Measurements from ENCODE around the gene GPR89B.

GRCh38 chr1:147882535-147882934 lies 45.7 kb upstream of the GPR89B start:
- TF ChIP-seq, protein P1, sequence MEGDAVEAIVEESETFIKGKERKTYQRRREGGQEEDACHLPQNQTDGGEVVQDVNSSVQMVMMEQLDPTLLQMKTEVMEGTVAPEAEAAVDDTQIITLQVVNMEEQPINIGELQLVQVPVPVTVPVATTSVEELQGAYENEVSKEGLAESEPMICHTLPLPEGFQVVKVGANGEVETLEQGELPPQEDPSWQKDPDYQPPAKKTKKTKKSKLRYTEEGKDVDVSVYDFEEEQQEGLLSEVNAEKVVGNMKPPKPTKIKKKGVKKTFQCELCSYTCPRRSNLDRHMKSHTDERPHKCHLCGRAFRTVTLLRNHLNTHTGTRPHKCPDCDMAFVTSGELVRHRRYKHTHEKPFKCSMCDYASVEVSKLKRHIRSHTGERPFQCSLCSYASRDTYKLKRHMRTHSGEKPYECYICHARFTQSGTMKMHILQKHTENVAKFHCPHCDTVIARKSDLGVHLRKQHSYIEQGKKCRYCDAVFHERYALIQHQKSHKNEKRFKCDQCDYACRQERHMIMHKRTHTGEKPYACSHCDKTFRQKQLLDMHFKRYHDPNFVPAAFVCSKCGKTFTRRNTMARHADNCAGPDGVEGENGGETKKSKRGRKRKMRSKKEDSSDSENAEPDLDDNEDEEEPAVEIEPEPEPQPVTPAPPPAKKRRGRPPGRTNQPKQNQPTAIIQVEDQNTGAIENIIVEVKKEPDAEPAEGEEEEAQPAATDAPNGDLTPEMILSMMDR (IDR thresholded peaks at IDR 0.05): no peak
- TF ChIP-seq POLR2A (IDR thresholded peaks at IDR 0.05): no peak
- no peak for TF ChIP-seq POLR2AphosphoS5 (IDR thresholded peaks at IDR 0.05)
